GM21786 (cell line): ENCODE results near the gene LY86.

Source experiments
- ATAC-seq: cut with Tn5 transposase; IDR thresholded peaks from one replicate; pipeline ENCODE4 v1.9.1; 2021; ENCODE audit not compliant: unreplicated experiment

Gene LY86

DNA sequence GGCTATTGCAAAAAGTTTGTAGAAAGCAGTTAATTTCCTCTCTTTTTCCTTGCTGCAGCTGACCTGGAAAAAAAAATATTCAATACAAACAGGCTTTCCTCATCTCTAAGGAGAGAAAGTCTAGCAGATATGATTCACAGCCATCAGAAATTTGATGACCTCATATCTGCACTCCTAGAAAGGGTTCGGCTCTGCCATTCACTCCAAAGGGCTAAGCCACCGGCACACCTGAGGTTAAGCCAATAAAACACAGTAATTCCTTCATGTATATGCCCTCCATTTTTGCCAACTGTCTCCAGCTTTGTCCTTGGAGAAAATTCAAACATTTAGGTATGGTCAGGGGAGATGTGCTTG lies 18.7 kb upstream of the LY86 start:
- ATAC-seq, result no peak

DNA sequence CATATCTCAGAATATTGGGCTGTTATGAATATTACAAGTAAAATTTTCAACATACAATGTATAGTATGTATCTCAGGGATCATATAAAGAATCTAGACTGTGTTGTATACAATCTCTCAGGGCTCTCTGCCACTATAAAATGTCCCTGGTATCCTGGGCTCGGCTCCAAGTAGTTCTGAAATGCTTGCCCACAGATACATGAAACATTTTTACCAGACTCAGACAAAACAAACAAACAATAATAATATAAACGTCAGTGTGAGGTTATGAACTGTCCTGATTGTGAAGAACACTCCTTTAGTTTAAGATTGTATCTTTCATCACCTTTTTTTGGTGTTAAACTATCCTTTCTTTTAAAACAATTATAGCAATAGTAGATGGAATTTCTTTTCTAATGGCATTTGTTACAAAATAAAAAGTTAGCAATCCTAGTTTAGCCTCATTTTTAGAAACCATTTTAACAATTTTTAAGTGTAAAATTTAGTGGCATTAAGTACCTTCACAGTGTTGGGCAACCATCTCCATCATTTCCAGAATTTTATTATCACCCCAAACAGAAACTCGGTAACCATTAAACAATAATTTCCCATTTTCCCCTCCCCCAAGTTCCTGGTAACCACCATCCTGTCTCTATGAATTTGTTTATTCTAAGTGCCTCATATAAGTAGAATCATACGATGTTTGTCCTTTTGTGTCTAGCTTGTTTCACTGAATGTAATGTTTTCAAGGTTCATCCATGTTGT lies 17.4 kb upstream of the LY86 start:
- no peak for ATAC-seq

GRCh38 chr6:6575143-6575542 lies 13.4 kb upstream of the LY86 start:
- ATAC-seq, result no peak

DNA sequence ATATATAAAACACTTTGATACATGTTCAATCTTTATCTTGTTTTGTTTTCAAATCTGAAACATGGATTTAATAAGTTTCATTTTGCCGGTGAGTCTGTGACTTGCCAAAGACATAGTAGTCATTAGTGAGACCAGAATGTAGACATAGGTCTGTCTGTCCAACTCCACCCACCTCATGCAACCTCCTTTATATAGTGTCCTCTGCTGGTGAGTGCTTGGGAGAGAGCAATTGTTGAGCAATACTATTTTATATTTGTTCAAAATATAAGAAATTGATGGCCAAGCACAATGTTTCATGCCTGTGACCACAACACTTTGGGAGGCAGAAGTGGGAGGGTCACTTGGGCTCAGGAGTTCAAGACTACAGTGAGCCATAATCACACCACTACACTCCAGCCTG lies 10.8 kb upstream of the LY86 start:
- no peak for ATAC-seq

- ATAC-seq, result no peak
Measured at GRCh38 chr6:6579281-6579680, 9.2 kb upstream of the LY86 start.

- no peak for ATAC-seq
Measured at GRCh38 chr6:6580225-6580856, 8.2 kb upstream of the LY86 start.

- no peak for ATAC-seq
Measured at GRCh38 chr6:6581054-6581453, 7.5 kb upstream of the LY86 start.

GRCh38 chr6:6582131-6582530 lies 6.4 kb upstream of the LY86 start:
- no peak for ATAC-seq

DNA sequence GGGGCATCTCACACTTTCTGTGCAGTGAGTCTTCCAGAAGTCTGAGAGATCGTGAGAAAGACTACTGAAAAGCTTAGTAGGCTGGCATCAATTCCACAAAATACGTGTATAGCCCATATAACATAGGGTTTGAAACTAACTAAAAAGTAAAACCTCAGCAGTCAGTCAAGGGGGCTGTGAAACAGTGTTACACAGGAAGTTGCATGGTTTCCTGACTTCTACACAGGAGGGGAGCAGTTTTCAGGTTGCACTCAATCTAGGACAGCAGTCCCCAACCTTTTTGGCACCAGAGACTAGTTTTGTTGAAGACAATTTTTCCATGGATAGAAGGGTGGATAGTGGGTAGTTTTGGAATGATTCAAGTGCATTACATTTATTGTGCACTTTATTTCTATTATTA lies 4.7 kb upstream of the LY86 start:
- no peak for ATAC-seq

- ATAC-seq, result peak; percentile 21
Measured at GRCh38 chr6:6584310-6585002, 4.1 kb upstream of the LY86 start.

- no peak for ATAC-seq
Measured at GRCh38 chr6:6585003-6585311, 3.6 kb upstream of the LY86 start.

DNA sequence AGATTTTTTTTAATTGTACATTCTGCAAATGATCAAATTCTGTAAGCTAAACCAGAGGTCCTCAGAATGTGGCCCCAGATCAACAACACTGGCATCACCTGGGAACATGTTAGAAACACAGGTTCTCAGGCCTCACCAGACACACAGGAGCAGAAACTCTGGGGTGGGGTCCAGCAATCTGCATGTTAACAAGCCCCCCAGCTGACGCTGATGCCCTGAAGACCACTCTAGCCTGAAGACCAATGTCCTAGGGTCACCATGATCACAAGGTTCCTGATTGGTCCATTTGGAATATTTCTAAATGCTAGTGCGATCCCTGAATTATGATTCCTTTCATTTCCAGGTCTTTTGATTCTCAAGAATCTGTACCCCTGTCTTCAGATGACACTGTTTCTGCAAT lies 2.4 kb upstream of the LY86 start:
- no peak for ATAC-seq

- ATAC-seq, result peak; percentile 44
Measured at GRCh38 chr6:6586671-6587526, 1.6 kb upstream of the LY86 start.

DNA sequence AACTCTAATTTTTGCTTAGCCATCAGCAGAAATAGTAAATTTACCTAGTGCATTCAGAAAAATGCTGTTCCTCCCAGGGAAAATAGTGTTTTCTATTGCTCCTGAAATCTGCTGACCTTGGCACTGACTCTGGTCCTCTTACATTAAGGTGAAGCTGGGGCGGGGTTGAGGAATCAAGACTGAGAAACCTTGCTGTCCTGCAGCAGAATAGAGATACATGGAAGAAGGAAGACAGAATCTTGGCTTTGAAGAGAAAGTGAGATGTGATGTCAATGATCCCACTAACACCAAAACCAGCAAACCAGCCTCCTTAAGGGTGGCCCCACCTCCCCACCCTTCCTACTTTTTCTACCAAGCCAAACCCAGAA lies 840 bp upstream of the LY86 start:
- no peak for ATAC-seq

GRCh38 chr6:6588924-6589709 lies 597 bp downstream of the LY86 start:
- ATAC-seq, result no peak

DNA sequence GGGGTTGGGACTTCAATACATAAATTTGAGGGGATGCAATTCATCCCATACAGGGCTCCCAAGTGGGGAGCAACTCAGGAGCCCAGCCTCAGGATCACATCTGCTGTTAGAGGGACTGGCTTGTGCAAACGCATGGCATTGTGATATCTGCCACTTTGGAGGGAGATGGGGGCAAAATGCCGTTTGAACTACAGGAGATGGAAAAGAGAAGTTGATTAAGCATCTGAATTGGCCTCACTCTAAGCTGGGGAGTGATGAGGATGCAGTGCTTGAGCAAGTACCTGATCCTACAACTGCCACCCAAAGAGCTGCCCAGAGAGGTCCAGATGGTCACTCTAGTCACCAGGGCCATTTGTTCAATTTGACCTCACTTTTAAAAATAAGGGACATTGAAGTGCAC lies 2.0 kb downstream of the LY86 start:
- ATAC-seq, result no peak

- peak; percentile 25 for ATAC-seq
Measured at GRCh38 chr6:6591778-6592465, 3.4 kb downstream of the LY86 start.

DNA sequence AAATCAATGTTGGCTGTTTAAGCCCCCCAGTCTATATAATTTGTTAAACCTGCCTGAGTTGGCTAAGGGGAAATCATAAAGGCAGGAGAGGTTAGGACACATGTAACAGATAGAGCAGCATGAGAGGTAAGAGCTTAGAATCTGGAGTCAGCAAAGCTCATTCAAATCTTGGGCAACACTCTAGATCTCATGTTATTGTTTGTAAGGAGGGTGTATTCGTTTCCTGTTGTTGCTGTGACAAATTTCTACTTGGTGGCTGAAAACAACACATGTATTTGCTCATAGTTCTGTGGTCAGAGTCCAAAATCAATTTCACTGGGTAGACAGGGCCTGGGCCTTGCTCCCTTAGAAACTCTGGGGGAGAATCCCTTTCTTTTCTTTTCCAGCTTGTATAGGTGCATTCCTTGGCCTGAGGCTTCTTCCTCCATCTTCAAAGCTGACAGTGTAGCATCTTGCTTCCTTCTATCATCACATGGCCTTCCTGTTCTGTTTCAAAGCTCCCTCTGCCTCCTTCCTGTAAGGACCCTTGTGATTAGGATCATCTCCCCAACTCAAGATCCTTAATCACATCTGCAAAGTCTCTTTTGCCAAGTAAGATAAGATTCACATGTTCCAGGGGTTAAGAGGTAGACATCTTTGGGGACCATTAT lies 4.4 kb downstream of the LY86 start:
- ATAC-seq, result no peak

GRCh38 chr6:6593867-6594468 lies 5.4 kb downstream of the LY86 start:
- ATAC-seq, result no peak
